Measurements from ENCODE around the gene U2AF2.
"Not testable (repeated sequence)": the region's sequence is repeated elsewhere in the genome, so short reads cannot be mapped to it uniquely, and the experiment has no call there.

Gene U2AF2

DNA sequence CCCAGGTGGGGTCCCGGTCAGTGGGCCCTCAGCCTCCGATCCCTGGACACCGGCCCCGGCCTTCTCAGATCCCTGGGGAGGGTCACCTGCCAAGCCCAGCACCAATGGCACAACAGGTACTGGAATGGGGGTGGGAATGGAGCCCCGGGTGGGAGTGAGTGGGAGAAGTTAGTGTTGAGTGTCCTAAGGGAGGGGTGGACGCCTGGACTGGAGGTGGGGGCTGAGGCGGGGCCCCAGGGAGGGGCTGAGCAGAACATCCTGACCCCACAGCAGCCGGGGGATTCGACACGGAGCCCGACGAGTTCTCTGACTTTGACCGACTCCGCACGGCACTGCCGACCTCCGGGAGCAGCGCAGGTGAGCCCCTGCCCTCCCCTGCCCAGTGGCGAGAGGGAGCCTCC lies 37.8 kb downstream of the U2AF2 start:
- DNase-seq: no peak

DNA sequence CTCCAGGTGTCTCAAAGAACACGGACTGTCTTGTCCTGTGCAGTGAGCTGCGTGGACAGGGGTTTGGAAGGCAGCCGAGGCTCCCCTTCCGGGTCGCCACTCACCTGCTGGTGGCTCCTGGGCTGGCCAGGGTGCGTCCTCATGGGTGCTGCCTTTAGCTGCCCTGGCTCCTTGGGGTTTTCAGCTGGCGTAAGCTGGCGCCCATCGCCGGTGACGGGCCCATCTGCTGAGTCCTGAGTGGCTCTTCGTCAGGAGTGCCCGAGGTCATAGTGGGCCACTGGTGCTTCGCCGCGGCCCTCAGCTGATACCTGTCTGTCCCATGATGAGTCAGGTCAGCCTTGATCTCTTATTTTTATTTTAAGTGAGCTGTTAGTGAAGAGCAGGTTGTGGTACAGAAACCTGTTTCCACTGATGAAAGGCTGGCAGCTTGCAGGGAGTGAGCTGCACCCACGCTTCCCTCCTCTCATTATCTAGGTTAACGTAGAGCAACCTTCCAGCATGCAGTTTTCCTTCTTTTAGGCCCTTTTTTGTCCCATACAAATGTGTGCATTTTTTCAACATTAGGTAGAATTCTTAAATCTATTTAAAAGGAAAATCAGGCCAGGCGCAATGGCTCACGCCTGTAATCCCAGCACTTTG lies 38.6 kb downstream of the U2AF2 start:
- no peak for DNase-seq

DNA sequence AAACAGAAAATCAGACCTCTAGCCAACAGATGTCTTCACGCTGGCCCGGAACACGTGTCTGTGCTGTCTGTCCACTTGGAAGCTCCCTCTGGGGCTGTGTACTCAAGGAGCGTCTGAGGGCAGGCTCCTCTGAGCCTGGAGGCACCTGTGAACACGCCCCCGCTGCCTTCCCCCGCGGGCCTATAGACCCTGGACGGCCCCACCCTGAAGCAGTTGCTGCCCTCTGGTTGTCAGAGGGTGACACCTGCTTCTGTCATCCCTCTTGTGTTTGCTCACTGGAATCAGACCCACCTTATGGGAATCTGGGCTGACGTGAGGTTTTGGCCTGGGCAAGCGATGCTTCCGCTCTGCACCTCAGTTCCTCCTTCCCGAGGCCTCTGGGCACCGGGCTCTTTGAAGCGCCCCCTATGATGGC lies 39.4 kb downstream of the U2AF2 start:
- no peak for DNase-seq

DNA sequence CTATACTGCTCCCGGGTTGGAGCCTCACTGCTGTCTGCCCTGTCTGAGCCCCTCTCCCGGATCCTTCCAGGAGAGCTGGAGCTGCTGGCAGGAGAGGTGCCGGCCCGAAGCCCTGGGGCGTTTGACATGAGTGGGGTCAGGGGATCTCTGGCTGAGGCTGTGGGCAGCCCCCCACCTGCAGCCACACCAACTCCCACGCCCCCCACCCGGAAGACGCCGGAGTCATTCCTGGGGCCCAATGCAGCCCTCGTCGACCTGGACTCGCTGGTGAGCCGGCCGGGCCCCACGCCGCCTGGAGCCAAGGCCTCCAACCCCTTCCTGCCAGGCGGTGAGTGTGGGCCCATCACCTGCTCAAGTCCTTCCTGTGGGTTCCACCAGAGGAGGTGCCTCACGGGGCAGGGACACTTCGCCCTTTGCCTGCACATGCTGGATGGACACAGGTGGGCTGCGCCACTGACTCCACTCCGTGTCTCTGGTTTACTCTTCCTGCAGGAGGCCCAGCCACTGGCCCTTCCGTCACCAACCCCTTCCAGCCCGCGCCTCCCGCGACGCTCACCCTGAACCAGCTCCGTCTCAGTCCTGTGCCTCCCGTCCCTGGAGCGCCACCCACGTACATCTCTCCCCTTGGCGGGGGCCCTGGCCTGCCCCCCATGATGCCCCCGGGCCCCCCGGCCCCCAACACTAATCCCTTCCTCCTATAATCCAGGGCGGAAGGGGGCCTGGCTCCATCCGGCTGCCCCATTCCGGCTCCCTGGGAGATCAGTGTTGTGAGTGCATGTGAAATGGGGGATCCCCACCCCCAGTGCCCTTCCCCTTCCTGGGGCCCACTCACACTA lies 40.0 kb downstream of the U2AF2 start:
- no peak for DNase-seq

DNA sequence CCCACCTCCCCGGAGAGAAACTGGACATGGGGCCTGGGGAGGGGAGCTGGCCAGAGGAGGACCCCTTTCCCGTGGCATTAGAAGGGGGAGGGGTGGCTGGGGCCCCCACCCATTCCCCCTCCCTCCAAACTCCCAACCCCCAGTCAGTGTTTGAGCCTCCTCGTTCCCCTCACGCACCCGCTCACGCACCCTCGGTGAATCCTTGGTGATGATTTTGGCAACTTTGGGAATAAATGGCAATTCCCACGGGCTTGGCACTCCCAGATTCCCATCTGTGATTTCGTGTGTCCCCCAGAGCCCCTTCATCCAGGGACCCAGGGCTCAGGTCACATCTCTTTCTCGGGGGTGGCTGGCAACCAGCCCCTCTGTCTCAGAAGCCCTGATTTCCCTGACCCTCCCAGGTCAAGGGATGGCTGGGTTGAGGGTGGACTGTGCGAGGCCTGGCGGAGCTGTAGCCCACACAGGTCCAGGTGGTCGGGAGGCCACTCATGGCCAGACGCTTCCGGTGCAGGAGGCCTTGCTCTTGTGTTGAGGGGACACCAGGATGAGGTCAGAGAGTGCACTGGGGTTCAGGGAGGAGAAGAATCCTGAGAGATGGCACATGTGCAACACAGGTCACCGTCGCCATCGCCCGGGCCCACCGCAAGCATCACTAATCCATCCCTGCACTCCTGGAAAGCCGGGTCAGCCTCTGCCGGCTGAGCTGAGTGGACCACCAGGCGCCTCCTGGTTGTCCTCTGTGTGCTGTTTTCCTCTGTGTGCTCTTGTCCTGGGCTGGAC lies 40.9 kb downstream of the U2AF2 start:
- no peak for DNase-seq

DNA sequence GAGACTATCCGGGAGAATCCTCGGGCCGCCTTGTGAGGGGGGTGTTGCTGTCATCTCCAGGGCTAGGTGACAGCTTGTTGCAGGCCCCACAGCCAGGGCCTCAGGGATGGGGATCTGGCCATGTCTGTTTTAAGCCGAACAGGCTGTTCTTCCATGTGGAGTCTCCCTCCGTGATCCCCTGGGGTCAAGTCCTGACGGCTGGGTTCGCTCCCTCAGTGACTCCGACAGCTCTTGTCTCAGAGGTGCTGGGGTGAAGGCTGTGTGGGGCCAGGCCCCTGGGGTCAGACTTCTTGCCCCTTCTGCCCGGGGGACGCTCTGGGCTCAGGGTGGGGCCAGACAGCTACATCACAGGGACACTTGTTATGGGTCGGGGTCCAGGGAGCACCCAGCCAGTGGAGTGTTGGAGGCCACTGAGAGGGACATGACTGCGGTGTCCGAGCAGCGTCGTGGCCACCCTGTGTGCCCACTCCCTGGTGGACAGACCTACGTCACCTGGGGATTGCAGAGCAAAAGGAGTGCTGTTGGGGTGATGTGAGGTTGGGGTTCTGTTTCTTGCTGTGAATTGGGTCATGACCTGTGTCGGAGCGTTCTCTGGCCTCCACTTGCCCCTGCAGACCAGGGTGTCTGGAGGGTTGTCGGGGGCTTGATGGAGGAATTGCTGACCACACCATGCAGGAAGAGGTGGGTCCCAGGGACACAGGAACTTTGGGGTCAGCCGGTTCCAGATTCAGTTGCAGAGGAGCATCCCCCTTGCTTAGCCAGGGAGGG lies 41.6 kb downstream of the U2AF2 start:
- DNase-seq: no peak

DNA sequence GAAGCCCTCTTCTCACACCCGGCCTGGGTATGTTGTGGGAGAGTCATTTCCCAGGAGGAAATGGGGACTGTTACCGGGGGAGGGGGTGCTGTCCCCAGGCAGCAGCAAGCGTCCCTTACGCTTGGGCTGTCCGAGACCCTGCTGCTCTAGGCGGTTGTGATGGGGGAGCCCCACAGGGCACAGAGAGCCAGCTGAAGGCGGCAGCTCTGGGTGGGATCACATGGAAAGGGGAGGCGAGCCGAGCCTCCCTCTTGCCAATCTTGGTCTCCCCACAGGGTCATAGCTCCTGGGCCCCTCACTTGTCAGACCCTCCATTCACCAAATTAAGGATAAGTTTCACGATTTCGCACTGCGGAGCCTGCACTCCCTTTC lies 42.2 kb downstream of the U2AF2 start:
- no peak for DNase-seq

DNA sequence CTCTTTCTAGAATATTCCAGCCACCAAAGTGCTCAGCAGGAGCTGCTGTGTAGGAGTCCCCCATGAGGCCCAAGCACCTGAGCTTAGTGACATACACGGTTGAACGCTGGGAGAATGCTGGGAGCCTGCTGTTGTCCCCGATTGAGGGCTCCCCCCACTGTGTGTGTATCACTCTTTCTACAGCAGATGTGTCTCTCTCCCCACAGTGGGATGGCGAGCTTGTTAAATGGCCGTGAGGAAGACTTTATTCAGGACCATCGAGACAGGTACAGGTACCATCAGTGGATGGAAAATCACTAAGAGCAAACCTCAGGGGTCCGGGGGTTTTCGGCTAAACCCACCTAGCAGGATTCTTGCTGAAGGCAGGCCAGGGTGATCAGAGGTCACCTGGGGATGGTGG lies 42.9 kb downstream of the U2AF2 start:
- no peak for DNase-seq

DNA sequence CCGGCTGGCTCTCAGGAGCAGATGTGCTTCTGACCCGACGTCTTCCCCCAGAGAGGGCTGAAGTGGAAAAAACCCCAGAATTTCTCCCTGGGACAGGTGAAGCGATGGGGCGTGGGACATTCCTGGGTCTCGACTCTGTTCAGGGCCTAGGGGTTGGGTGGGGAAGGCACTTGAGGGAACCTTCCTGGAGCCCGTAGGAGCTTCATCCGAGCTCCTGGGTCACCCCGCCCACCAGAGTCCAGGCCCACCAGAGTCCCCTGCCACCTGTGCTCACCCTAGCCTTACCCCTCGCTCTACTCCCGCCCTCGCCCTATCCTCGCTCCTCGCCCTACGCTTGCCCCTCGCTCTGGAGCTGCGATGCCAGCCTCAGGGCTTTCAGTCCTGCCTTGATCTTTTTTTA lies 43.4 kb downstream of the U2AF2 start:
- no peak for DNase-seq

DNA sequence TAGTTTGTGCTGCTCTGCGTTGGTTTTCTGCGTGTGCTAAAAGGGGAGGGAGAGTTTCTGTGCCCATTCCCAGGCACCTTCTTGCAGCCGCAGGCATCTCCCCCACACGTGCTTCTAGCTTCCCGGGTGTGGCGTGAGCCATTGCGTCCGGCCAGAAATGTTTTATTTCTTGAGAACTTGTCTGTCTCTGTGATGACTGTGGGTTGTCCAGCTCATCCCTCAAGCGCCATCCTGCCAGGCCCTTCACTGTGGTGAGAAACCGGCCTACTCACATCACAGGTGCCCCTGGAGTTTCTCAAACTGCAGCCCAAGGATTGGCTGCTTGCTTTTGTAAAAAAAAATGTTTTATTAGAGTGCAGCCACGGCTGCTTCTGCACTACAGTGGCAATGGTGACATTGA lies 44.4 kb downstream of the U2AF2 start:
- no peak for DNase-seq

DNA sequence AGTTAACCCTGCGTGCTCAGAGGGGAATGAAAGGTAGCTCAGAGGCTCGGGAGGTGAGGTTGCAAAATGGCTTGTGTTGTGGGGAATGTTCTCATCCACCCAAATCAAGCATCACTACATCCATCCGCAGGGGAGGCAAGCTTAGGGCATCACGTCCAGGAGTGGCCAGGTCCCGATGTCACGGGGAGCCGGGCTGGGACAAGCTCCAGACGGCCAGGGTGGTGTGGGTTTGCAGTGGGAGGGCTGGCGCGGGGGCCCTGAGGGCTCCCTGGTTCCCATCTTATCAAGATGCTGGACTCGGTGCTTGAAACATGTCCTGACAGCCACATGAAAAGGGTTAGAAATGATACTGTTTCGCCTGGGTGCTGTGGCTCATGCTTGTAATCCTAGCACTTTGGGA lies 46.0 kb downstream of the U2AF2 start:
- DNase-seq: no peak

DNA sequence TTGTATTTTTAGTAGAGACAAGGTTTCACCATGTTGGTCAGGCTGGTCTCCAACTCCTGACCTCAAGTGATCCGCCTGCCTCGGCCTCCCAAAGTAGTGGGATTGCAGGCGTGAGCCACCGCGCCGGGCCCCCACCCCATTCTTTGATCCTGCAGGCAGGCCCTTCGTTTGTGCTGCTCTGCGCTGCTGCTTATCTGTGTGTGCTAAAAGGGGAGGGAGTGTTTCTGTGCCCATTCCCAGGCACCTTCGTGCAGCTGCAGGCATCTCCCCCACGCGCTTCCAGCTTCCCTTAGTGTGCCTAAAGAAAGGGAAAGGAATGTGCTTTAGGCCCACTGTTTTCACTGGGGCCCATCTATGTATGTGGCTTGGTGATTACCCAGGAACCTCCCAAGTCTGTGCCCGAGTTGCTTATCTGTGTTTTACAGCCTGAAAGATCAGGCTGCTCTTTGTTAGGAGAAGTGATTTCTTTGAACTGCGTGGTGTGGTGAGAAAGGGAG lies 47.3 kb downstream of the U2AF2 start:
- DNase-seq: no peak

DNA sequence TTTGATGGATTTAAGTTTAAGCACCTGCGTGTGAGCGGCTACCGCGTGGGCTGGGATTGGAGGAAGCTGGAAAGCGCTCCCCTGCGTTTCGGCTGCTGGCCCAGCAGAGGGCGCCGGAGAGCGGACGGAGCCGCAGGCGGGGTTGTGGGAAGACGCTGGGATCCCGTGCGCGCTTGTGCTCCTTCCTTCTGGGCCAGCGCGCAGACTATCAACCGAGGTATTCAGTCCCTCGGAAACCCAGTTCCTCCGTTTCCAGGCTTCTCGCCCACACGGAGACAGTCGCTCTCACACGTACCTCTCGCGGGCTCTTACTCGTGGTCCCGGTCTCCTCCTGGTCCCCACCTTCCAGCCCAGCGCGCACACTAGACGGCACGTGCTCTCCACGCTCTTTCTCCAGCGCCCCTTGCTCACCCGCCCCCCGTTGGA lies 49.0 kb downstream of the U2AF2 start:
- peak; percentile 41 for DNase-seq

DNA sequence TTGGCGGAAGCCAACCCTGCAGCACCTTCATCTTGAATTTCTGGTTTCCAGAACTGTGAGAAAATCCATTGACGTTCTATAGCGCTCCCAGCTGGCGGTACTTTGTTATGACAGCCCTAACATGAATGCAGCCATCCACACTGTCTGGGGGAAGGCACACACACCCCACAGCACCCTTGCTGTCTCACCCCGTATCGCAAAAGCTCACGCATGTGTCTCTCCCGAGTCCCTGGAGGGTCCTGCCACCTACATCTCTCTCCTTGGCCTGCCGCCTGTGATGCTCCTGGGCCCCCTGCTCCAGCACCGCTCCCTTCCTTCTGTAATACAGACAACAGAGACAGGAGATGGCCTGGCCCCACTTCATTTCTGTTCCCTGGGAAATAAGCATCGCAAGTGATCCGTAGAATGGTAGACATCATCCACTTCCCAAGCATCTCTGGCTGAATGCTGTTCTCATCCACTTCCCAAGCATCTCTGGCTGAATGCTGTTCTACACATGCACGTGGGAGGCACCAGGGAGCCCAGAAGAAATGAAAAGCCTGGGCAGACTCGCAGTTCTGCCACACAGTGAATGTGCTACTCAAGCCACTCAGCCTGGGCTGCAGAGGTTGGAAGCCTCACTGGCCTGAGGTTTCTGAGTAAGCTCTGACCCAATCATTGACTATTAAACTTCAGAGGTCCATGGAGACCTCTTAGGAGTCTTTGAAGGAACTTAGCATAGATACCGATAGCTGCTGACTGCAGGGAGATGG lies 49.8 kb downstream of the U2AF2 start:
- DNase-seq: no peak

DNA sequence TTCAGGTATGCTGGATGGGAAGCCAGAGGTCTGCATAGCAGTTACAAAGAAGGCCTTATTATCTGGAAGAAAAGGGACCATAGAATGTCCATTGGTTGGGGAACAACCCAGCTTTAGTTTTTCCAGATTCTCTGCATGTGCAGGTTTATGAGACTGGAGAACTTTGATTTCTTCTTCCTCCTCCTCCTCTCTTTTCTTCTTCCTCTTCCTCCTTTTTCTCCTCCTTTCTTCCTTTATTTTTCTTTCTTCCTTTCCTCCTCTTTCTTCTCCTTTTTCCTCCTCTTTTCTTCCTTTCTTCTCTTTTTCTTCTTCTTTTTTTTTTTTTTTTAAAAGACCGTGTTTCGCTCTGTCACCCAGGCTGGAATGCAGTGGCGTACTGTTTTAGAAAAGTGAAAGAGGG lies 51.1 kb downstream of the U2AF2 start:
- no peak for DNase-seq

DNA sequence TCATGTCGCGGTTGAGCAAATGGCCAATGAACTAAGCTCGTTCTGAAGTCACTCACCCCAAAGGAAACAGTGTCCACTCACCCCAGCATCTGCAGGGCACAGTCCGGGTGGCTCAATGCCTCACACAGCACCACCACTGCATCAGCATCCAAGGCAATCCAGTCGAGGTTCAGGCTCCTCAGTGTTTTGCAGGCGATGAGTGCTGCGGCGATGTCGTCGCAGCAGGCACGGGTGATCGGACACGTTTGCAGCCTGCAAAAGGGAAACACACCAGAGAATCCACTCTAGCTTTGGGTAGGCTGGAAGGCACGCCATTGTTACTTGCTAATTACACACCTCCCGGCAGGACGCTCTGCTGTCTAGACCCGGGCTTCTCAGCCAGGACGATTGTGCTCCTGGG lies 56.9 kb downstream of the U2AF2 start:
- DNase-seq: no peak

DNA sequence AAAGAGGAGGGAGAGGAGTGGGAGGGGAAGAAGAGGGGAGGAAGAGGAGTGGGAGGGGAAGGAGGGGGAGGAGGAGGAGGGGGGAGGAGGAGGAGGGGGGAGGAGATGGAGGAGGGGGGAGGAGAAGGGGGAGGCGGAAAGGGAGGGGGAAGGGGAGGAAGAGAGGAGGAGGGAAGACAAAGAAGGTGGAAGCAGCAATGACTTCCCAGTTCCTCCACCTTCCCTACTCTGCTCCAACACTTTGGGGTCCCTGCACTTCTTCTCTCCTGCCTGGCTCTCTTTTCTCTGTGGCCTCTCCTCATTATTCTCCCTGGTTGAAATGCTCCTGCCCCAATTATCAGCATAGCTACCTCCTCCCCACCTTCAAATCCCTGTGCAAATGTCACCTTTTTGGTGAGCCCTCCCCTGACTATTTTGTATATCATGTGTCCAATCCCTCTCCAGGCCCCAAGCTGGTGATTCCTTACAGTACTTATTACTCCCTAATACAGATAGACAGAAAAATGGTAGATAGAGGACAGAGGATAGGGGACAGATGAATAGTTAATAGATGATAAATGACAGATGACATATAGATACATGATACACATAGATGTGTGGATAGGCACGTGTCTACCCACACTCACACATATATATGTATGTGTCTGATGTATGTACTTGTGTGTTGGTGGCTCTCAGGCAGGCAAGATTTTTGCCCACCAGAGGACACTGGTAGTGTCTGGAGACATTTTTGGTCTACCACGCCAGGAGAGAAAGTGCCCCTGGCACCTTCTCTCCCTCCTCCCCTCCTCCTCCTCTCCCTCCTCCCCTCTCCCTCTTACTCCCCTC lies 58.2 kb downstream of the U2AF2 start:
- no peak for DNase-seq

DNA sequence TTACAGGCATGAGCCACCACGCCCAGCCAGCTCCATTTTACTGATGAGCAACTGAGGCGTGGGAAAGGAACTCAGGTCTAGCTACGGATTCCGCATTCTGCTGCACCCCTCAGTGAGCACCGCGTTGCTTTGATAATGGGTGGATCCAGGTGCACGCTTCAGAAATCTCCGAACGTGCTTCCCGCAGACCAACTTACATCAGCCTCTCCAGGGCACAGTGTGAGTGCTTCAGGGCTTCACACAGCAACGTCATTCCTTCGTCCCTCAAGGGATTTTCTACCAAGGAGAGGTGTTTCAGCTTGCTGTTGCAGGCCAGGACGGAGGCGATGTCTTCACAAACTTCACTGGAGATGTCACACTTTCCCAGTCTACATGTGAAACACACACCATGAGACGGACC lies 61.7 kb downstream of the U2AF2 start:
- DNase-seq: no peak

DNA sequence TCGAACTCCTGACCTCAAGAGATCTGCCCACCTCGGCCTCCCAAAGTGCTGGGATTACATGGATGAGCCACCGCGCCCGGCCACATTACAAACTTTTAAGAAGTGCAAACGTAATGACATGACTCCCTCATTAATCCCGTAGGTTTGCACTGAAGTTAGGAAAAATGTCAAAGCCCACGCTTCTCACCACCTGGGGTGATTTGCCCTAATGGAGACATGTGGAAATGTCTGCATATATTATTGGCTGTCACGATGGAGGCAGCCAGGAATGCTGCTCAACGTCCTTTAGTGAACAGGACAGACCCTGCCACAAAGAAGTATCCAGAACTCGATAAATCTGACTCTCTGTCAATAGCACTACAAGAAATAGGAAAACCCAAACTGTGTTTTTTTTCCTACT lies 62.4 kb downstream of the U2AF2 start:
- no peak for DNase-seq

DNA sequence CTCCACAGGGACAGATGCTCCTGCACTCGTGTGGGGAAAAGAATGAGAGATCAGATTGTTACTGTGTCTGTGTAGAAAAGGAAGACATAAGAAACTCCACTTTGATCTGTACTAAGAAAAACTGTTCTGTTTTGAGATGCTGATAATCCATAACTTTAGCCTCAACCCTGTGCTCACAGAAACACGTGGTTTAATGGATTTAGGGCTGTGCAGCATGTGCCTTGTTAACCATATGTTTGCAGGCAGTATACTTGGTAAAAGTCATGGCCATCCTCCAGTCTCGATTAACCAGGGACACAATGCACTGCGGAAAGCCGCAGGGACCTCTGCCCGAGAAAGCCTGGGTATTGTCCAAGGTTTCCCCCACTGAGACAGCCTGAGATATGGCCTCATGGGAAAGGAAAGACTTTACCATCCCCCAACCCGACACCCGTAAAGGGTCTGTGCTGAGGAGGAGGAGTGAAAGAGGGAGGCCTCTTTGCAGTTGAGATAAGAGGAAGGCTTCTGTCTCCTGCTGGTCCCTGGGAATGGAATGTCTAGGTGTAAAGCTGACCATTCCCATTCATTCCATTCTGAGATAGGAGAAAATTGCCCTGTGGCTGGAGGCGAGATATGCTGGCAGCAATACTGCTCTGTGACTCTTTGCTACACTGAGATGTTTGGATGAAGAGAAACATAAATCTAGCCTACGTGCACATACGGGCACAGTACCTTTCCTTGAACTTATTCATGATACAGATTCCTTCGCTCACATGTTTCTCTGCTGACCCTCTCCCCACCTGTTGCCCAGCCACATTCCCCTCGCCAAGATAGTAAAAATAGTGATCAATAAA lies 63.3 kb downstream of the U2AF2 start:
- DNase-seq: not testable (repeated sequence)
